HepG2 (cell line): Measurements from ENCODE around the gene SIGLEC6. TPM values are rescaled to one million over a fixed set of nuclear protein-coding genes. Genes with fewer than 3 reads are reported as not detected.

Experiments
- ATF7 ChIP-seq, 2 experiments: fragments of 450-650 bp in 1 of 2; sonication (generic) in 1 of 2; formaldehyde crosslinking in 1 of 2; IDR thresholded peaks; 2 replicates each; pipeline versions ENCODE4 v1.4.0 to v1.6.1; 2016 to 2020; ENCODE audit warnings: antibody characterized with exemption in 1 of 2, mild to moderate bottlenecking in 1 of 2, missing genetic modification reagents in 1 of 2
- CBX2 ChIP-seq, 2 experiments: fragments of 200-600 bp in 1 of 2; sonication (generic); formaldehyde crosslinking in 1 of 2; IDR thresholded peaks; 2 replicates each; pipeline versions ENCODE4 v1.7.0 to v1.8.1; 2018 to 2022; ENCODE audit warnings: low read depth in 2 of 2, low read length in 1 of 2, mild to moderate bottlenecking in 1 of 2, missing genetic modification reagents in 1 of 2
- ELF4 ChIP-seq: sonication (generic); formaldehyde crosslinking; IDR thresholded peaks from 2 replicates; pipeline ENCODE4 v1.5.0; 2020; ENCODE audit warnings: missing genetic modification reagents, mild to moderate bottlenecking, moderate library complexity, borderline replicate concordance
- FIP1L1 ChIP-seq: fragments of 200-400 bp; formaldehyde crosslinking; IDR thresholded peaks from 2 replicates; pipeline ENCODE4 v1.6.1; 2018; ENCODE audit warnings: low read depth, mild to moderate bottlenecking, low read length, moderate library complexity, borderline replicate concordance; ENCODE audit not compliant: insufficient read depth
- MTA1 ChIP-seq: sonication (generic); formaldehyde crosslinking; IDR thresholded peaks from 2 replicates; pipeline ENCODE4 v1.4.0; 2020; ENCODE audit warnings: missing genetic modification reagents, mild to moderate bottlenecking, borderline replicate concordance
- NCOA5 ChIP-seq: sonication (generic); formaldehyde crosslinking; IDR thresholded peaks from 2 replicates; pipeline ENCODE4 v1.4.0; 2020; ENCODE audit warnings: missing genetic modification reagents
- ONECUT2 ChIP-seq: sonication (generic); formaldehyde crosslinking; IDR thresholded peaks from 2 replicates; pipeline ENCODE4 v1.4.0; 2020; ENCODE audit warnings: missing genetic modification reagents
- RNF2 ChIP-seq: fragments of 450-650 bp; conservative IDR thresholded peaks from 2 replicates; pipeline ENCODE4 v1.6.1; 2016; ENCODE audit warnings: low read depth
- SOX5 ChIP-seq: IDR thresholded peaks from 2 replicates; pipeline ENCODE4 v1.6.1; 2016; ENCODE audit warnings: borderline replicate concordance
- TBX3 ChIP-seq: fragments of 450-650 bp; IDR thresholded peaks from 2 replicates; pipeline ENCODE4 v1.6.1; 2017; ENCODE audit warnings: antibody characterized with exemption, mild to moderate bottlenecking, inconsistent platforms, borderline replicate concordance
- TSC22D2 ChIP-seq: sonication (generic); formaldehyde crosslinking; IDR thresholded peaks from 2 replicates; pipeline ENCODE4 v1.5.1; 2020; ENCODE audit warnings: missing genetic modification reagents, mild to moderate bottlenecking, borderline replicate concordance
- XRCC5 ChIP-seq: fragments of 200-400 bp; formaldehyde crosslinking; optimal IDR thresholded peaks from 2 replicates; pipeline ENCODE3; 2017; ENCODE audit warnings: mild to moderate bottlenecking, low read length
- ZNF232 ChIP-seq: sonication (generic); formaldehyde crosslinking; IDR thresholded peaks from 2 replicates; pipeline ENCODE4 v1.4.0; 2020; ENCODE audit warnings: missing genetic modification reagents, borderline replicate concordance
- ZNF350 ChIP-seq: sonication (generic); formaldehyde crosslinking; IDR thresholded peaks from 2 replicates; pipeline ENCODE4 v1.4.0; 2020; ENCODE audit warnings: mild to moderate bottlenecking, low read depth, missing genetic modification reagents, borderline replicate concordance
- ZNF460 ChIP-seq: sonication (generic); formaldehyde crosslinking; IDR thresholded peaks from 2 replicates; pipeline ENCODE4 v1.5.1; 2020; ENCODE audit warnings: missing genetic modification reagents, mild to moderate bottlenecking, borderline replicate concordance
- ZNF614 ChIP-seq: IDR thresholded peaks from 2 replicates; pipeline ENCODE4 v1.6.1; 2018; ENCODE audit warnings: missing biosample characterization, missing genetic modification reagents, inconsistent platforms, borderline replicate concordance
- ZSCAN20 ChIP-seq: sonication (generic); formaldehyde crosslinking; IDR thresholded peaks from 2 replicates; pipeline ENCODE4 v1.4.0; 2020; ENCODE audit warnings: missing genetic modification reagents, mild to moderate bottlenecking, borderline replicate concordance
- ZSCAN25 ChIP-seq: sonication (generic); formaldehyde crosslinking; IDR thresholded peaks from 2 replicates; pipeline ENCODE4 v1.8.0; 2022; ENCODE audit warnings: mild to moderate bottlenecking, missing genetic modification reagents
- polyA plus RNA-seq, 8 experiments: library from polyadenylated mRNA; depleted of rRNA in 3 of 8; stranded (reverse) in 7 of 8; unstranded in 1 of 8; fragments of >200 nt; fragmentation: Illumina TruSeq in 4 of 8; extraction: Trizol in 4 of 8; gene quantifications; 2 replicates each; pipeline versions ENCODE4 v1.2.1 to v1.2.3, GENCODE V29; 2011 to 2016; ENCODE audit warnings: low read depth in 4 of 8, missing spikeins in 1 of 8, mixed read lengths in 1 of 8; ENCODE audit not compliant: insufficient read depth in 1 of 8
- total RNA-seq, 5 experiments: library from RNA; depleted of rRNA; stranded (reverse); fragments of >200 nt; fragmentation: Illumina TruSeq; extraction: Trizol; gene quantifications; 2 replicates each; pipeline ENCODE4 v1.2.3, GENCODE V29; 2016; ENCODE audit warnings: low read depth in 1 of 5
- TF ChIP-seq, protein P1 (sequence below): fragments of 450-650 bp; IDR thresholded peaks from 2 replicates; pipeline ENCODE4 v1.6.1; 2016
- TF ChIP-seq, protein P2 (sequence below): sonication (generic); formaldehyde crosslinking; IDR thresholded peaks from 2 replicates; pipeline ENCODE4 v1.5.0; 2020; ENCODE audit warnings: missing genetic modification reagents
- TF ChIP-seq, protein P3 (sequence below): sonication (generic); formaldehyde crosslinking; IDR thresholded peaks from 2 replicates; pipeline ENCODE4 v1.4.0; 2020; ENCODE audit warnings: missing genetic modification reagents

The SIGLEC6 gene
- total and polyA plus RNA-seq, 2 of the 13 experiments (the other 11 are each of a cell fraction or from before 2014, with no cell fraction given): not detected

DNA sequence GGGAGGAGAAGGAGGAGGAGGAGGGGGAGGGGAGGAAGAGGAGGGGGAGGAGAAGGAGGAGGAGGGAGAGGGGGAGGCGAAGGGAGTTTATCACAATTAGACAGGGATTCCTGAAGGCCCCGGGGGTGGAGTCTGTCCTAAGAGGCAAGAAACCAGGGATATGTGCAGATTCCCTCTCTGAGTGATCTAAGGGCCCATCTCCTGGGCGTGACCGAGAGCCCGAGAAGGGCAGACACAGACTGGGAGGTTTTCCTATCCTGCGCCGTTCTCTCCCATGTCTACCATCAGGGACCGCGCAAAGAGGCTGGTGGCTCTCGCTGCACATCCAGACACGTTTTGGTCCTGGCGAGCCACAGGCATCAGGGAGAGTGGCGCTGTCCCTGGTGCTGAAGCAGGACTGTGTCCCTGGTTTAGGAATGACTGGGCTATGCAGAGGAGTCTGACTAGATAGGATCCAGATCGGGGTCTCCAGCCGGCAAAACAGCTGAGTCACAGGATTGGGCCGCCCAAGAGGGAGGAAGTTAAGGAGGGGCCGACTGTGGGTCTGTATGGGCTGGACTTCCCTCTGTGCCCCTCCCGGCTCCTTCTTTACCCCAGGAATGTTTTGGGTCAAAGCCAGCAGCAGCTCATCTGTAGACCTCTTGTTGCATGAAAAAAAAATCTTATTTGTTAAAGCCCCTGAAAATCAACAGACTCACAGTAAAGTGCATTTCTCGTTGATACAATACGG, 21.7 kb upstream of the SIGLEC6 start (continued):
- TF ChIP-seq, protein P1, sequence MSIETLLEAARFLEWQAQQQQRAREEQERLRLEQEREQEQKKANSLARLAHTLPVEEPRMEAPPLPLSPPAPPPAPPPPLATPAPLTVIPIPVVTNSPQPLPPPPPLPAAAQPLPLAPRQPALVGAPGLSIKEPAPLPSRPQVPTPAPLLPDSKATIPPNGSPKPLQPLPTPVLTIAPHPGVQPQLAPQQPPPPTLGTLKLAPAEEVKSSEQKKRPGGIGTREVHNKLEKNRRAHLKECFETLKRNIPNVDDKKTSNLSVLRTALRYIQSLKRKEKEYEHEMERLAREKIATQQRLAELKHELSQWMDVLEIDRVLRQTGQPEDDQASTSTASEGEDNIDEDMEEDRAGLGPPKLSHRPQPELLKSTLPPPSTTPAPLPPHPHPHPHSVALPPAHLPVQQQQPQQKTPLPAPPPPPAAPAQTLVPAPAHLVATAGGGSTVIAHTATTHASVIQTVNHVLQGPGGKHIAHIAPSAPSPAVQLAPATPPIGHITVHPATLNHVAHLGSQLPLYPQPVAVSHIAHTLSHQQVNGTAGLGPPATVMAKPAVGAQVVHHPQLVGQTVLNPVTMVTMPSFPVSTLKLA: no peak
- TF ChIP-seq CBX2 (IDR thresholded peaks at IDR 0.05; ENCODE audit: low read depth, low read length): no peak
- no peak for TF ChIP-seq CBX2 (CRISPR knock-in tag; IDR thresholded peaks at IDR 0.05; ENCODE audit: low read depth)
- no peak for TF ChIP-seq MTA1 (CRISPR knock-in tag)
- peak; percentile 48; the same call in 1 of the 2 replicates for TF ChIP-seq ZSCAN25 (CRISPR knock-in tag)
- TF ChIP-seq XRCC5: no peak
- TF ChIP-seq ONECUT2 (CRISPR knock-in tag): no peak
- peak; percentile 91 for TF ChIP-seq TSC22D2 (CRISPR knock-in tag)
- TF ChIP-seq SOX5: peak; percentile 41; the same call in 1 of the 2 replicates
- TF ChIP-seq FIP1L1: no peak
- TF ChIP-seq ZNF614 (CRISPR knock-in tag): no peak
- no peak for TF ChIP-seq TBX3
- TF ChIP-seq RNF2: no peak
- no peak for TF ChIP-seq NCOA5 (CRISPR knock-in tag)
- TF ChIP-seq ATF7 (IDR thresholded peaks at IDR 0.05): no peak
- TF ChIP-seq ATF7 (CRISPR knock-in tag; IDR thresholded peaks at IDR 0.05): no peak
- TF ChIP-seq ZNF460 (CRISPR knock-in tag): no peak
- TF ChIP-seq, protein P2, sequence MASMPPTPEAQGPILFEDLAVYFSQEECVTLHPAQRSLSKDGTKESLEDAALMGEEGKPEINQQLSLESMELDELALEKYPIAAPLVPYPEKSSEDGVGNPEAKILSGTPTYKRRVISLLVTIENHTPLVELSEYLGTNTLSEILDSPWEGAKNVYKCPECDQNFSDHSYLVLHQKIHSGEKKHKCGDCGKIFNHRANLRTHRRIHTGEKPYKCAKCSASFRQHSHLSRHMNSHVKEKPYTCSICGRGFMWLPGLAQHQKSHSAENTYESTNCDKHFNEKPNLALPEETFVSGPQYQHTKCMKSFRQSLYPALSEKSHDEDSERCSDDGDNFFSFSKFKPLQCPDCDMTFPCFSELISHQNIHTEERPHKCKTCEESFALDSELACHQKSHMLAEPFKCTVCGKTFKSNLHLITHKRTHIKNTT (CRISPR knock-in tag): no peak
- TF ChIP-seq ELF4 (CRISPR knock-in tag): no peak
- no peak for TF ChIP-seq ZNF350 (CRISPR knock-in tag)
- TF ChIP-seq, protein P3, sequence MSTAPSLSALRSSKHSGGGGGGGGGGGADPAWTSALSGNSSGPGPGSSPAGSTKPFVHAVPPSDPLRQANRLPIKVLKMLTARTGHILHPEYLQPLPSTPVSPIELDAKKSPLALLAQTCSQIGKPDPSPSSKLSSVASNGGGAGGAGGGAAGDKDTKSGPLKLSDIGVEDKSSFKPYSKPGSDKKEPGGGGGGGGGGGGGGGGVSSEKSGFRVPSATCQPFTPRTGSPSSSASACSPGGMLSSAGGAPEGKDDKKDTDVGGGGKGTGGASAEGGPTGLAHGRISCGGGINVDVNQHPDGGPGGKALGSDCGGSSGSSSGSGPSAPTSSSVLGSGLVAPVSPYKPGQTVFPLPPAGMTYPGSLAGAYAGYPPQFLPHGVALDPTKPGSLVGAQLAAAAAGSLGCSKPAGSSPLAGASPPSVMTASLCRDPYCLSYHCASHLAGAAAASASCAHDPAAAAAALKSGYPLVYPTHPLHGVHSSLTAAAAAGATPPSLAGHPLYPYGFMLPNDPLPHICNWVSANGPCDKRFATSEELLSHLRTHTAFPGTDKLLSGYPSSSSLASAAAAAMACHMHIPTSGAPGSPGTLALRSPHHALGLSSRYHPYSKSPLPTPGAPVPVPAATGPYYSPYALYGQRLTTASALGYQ (CRISPR knock-in tag): peak; percentile 38; the same call in 1 of the 2 replicates
- TF ChIP-seq ZSCAN20 (CRISPR knock-in tag): 0 out of 2 replicates have a peak, but pooled peaks have one; percentile 56
- peak; percentile 96 for TF ChIP-seq ZNF232 (CRISPR knock-in tag)
